H9 (cell line): ENCODE measurements around the gene TMEM171. TPM values are rescaled to one million over a fixed set of nuclear protein-coding genes. Genes with fewer than 3 reads are reported as not detected.

Experiments
- DNase-seq: peaks from one replicate; pipeline ENCODE4 v3.0.0-alpha.2; 2017
- H2AFZ ChIP-seq: one replicate; pipeline ENCODE4 v1.6.1; 2013; ENCODE audit warnings: mild to moderate bottlenecking, low read length, control low read depth, moderate library complexity
- H2AK5ac ChIP-seq: 2 replicates; pipeline ENCODE4 v1.6.1; 2013; ENCODE audit warnings: low read length, control low read depth, mixed read lengths; ENCODE audit not compliant: insufficient read length
- H2BK120ac ChIP-seq: one replicate; pipeline ENCODE4 v1.6.1; 2013; ENCODE audit warnings: low read depth, mild to moderate bottlenecking, low read length, control low read depth, inconsistent platforms; ENCODE audit not compliant: poor library complexity, severe bottlenecking
- H2BK12ac ChIP-seq: 2 replicates; pipeline ENCODE4 v1.6.1; 2013; ENCODE audit warnings: low read length, control low read depth, mixed read lengths, low read depth; ENCODE audit not compliant: insufficient read length
- H2BK15ac ChIP-seq: 2 replicates; pipeline ENCODE4 v1.6.1; 2013; ENCODE audit warnings: low read depth, low read length, control low read depth
- H2BK20ac ChIP-seq: one replicate; pipeline ENCODE4 v1.6.1; 2013; ENCODE audit warnings: low read depth, mild to moderate bottlenecking, low read length, control low read depth, inconsistent platforms; ENCODE audit not compliant: poor library complexity, severe bottlenecking
- H2BK5ac ChIP-seq: 2 replicates; pipeline ENCODE4 v1.6.1; 2013; ENCODE audit warnings: low read length, control low read depth, mixed read lengths; ENCODE audit not compliant: insufficient read length
- H3K14ac ChIP-seq: 2 replicates; pipeline ENCODE4 v1.6.1; 2013; ENCODE audit warnings: low read length, control low read depth; ENCODE audit not compliant: insufficient read depth
- H3K18ac ChIP-seq: 2 replicates; pipeline ENCODE4 v1.6.1; 2013; ENCODE audit warnings: low read depth, mild to moderate bottlenecking, mixed read lengths, low read length, control low read depth; ENCODE audit not compliant: insufficient read length
- H3K23ac ChIP-seq: 2 replicates; pipeline ENCODE4 v1.6.1; 2013; ENCODE audit warnings: low read length, control low read depth, mixed read lengths, low read depth; ENCODE audit not compliant: insufficient read length
- H3K23me2 ChIP-seq: 2 replicates; pipeline ENCODE4 v1.6.1; 2013; ENCODE audit warnings: low read depth, mild to moderate bottlenecking, mixed read lengths, low read length, control low read depth; ENCODE audit not compliant: insufficient read length, poor library complexity, severe bottlenecking
- H3K27ac ChIP-seq: 2 replicates; pipeline ENCODE4 v1.5.1; 2013; ENCODE audit warnings: low read length, control low read depth, mixed read lengths, low read depth; ENCODE audit not compliant: insufficient read length
- H3K27me3 ChIP-seq: 2 replicates; pipeline ENCODE4 v1.6.1; 2013; ENCODE audit warnings: low read length, control low read depth, inconsistent platforms; ENCODE audit not compliant: insufficient read depth
- H3K4ac ChIP-seq: 2 replicates; pipeline ENCODE4 v1.6.1; 2013; ENCODE audit warnings: low read depth, mild to moderate bottlenecking, control low read depth, inconsistent platforms, low read length, moderate library complexity
- H3K4me1 ChIP-seq: 2 replicates; pipeline ENCODE4 v1.6.1; 2013; ENCODE audit warnings: low read length, control low read depth, inconsistent platforms; ENCODE audit not compliant: insufficient read depth
- H3K4me2 ChIP-seq: 2 replicates; pipeline ENCODE4 v1.6.1; 2013; ENCODE audit warnings: low read length, control low read depth, mixed read lengths; ENCODE audit not compliant: insufficient read length, insufficient read depth
- H3K56ac ChIP-seq: 2 replicates; pipeline ENCODE4 v1.6.1; 2013; ENCODE audit warnings: low read depth, mild to moderate bottlenecking, mixed read lengths, low read length, control low read depth; ENCODE audit not compliant: insufficient read length
- H3K79me1 ChIP-seq: 2 replicates; pipeline ENCODE4 v1.6.1; 2013; ENCODE audit warnings: low read depth, mild to moderate bottlenecking, moderate library complexity, low read length, control low read depth, inconsistent platforms; ENCODE audit not compliant: insufficient read depth, poor library complexity, severe bottlenecking
- H3K79me2 ChIP-seq: 2 replicates; pipeline ENCODE4 v1.6.1; 2013; ENCODE audit warnings: low read length, control low read depth, inconsistent platforms; ENCODE audit not compliant: insufficient read depth
- H3K9ac ChIP-seq: 2 replicates; pipeline ENCODE4 v1.6.1; 2013; ENCODE audit warnings: low read length, control low read depth, mixed read lengths; ENCODE audit not compliant: insufficient read length; ENCODE audit errors: extremely low read depth
- H3K9me3 ChIP-seq: one replicate; pipeline ENCODE4 v1.6.1; 2013; ENCODE audit warnings: low read depth, low read length, inconsistent platforms; ENCODE audit not compliant: control insufficient read depth
- H3T11ph ChIP-seq: one replicate; pipeline ENCODE4 v1.6.1; 2013; ENCODE audit warnings: mild to moderate bottlenecking, low read length, control low read depth, inconsistent platforms
- H4K20me1 ChIP-seq: one replicate; pipeline ENCODE4 v1.6.1; 2013; ENCODE audit not compliant: control insufficient read depth, insufficient read length, insufficient read depth
- H4K5ac ChIP-seq: 2 replicates; pipeline ENCODE4 v1.6.1; 2013; ENCODE audit warnings: low read depth, mild to moderate bottlenecking, mixed read lengths, low read length, control low read depth; ENCODE audit not compliant: insufficient read length
- H4K8ac ChIP-seq: replicated peaks from 2 replicates; pipeline ENCODE4 v1.6.1; 2013; ENCODE audit warnings: low read length, control low read depth, mixed read lengths, low read depth; ENCODE audit not compliant: insufficient read length
- H4K91ac ChIP-seq: 2 replicates; pipeline ENCODE4 v1.6.1; 2013; ENCODE audit warnings: low read depth, mild to moderate bottlenecking, moderate library complexity, mixed read lengths, low read length, control low read depth; ENCODE audit not compliant: insufficient read length
- H3K27ac Mint-ChIP-seq, 3 experiments: 2 replicates in 2 of 3; 3 replicates in 1 of 3; pipeline ENCODE4 v1.8.0; 2020 to 2021; ENCODE audit warnings: mixed read lengths in 3 of 3, mild to moderate bottlenecking in 1 of 3, moderate library complexity in 1 of 3
- H3K27me3 Mint-ChIP-seq: 2 replicates; pipeline ENCODE4 v1.8.0; 2021; ENCODE audit warnings: low read depth, mild to moderate bottlenecking, moderate library complexity, mixed read lengths
- H3K36me3 Mint-ChIP-seq, 3 experiments: 2 replicates in 2 of 3; 3 replicates in 1 of 3; pipeline ENCODE4 v1.8.0; 2020 to 2021; ENCODE audit warnings: low read depth in 3 of 3, mixed read lengths in 3 of 3; ENCODE audit not compliant: insufficient read depth in 1 of 3
- H3K4me1 Mint-ChIP-seq, 2 experiments: 2 replicates each; pipeline ENCODE4 v1.8.0; 2020; ENCODE audit warnings: mixed read lengths in 2 of 2
- H3K4me3 Mint-ChIP-seq, 2 experiments: 2 replicates in 1 of 2; 3 replicates in 1 of 2; pipeline ENCODE4 v1.8.0; 2020 to 2021; ENCODE audit warnings: mild to moderate bottlenecking in 2 of 2, mixed read lengths in 2 of 2, moderate library complexity in 1 of 2
- H3K9me3 Mint-ChIP-seq, 2 experiments: 2 replicates in 1 of 2; 3 replicates in 1 of 2; pipeline ENCODE4 v1.8.0; 2020; ENCODE audit warnings: mild to moderate bottlenecking in 2 of 2, mixed read lengths in 2 of 2, moderate library complexity in 1 of 2
- whole genome bisulfite sequencing: extraction: QIAGEN DNeasy Blood & Tissue Kit; methylation state at CpG from one replicate; pipeline ENCODE4 v1.1.7; 2013; ENCODE audit warnings: missing lambda C conversion rate, low lambda C conversion rate, mixed read lengths; ENCODE audit not compliant: insufficient read length; ENCODE audit errors: extremely low coverage; 5-methylcytosine and 5-hydroxymethylcytosine counted together
- total RNA-seq: library from RNA; stranded (reverse); gene quantifications from 2 replicates; pipeline ENCODE4 v1.2.1, GENCODE V29; 2021
- TF ChIP-seq, protein P1 (sequence below): fragments of 200-600 bp; sonication (generic); conservative IDR thresholded peaks from 3 replicates; pipeline ENCODE4 v1.8.0; 2021; ENCODE audit warnings: antibody characterized with exemption, mild to moderate bottlenecking

Gene TMEM171
- total RNA-seq, 1 experiment from 2014 or later, result 0.42 TPM

GRCh38 chr5:73095564-73096238 is 24.7 kb upstream of the TMEM171 start:
- no peak overlapping the region for H2AFZ ChIP-seq
- no peak overlapping the region for H3K18ac ChIP-seq
- no peak overlapping the region for H4K91ac ChIP-seq
- no peaks in the 10 kb centered on the region for H3K4me1 ChIP-seq
- no peak overlapping the region for H3K27ac Mint-ChIP-seq
- H3K79me1 ChIP-seq, result no peaks in the 10 kb centered on the region
- H2BK5ac ChIP-seq, result no peak overlapping the region
- no peak overlapping the region for H3K14ac ChIP-seq
- no peaks in the 10 kb centered on the region for H4K20me1 ChIP-seq
- no peak overlapping the region for H3T11ph ChIP-seq
- H3K4me3 Mint-ChIP-seq, result no peak overlapping the region
- H2BK20ac ChIP-seq, result no peak overlapping the region
- DNase-seq, result no peak
- H3K27ac ChIP-seq, result no peak overlapping the region
- H2BK15ac ChIP-seq, result no peak overlapping the region
- TF ChIP-seq, protein P1, sequence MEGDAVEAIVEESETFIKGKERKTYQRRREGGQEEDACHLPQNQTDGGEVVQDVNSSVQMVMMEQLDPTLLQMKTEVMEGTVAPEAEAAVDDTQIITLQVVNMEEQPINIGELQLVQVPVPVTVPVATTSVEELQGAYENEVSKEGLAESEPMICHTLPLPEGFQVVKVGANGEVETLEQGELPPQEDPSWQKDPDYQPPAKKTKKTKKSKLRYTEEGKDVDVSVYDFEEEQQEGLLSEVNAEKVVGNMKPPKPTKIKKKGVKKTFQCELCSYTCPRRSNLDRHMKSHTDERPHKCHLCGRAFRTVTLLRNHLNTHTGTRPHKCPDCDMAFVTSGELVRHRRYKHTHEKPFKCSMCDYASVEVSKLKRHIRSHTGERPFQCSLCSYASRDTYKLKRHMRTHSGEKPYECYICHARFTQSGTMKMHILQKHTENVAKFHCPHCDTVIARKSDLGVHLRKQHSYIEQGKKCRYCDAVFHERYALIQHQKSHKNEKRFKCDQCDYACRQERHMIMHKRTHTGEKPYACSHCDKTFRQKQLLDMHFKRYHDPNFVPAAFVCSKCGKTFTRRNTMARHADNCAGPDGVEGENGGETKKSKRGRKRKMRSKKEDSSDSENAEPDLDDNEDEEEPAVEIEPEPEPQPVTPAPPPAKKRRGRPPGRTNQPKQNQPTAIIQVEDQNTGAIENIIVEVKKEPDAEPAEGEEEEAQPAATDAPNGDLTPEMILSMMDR, result no peak
- H3K23me2 ChIP-seq, result no peaks in the 10 kb centered on the region
- no peaks in the 10 kb centered on the region for H3K9me3 ChIP-seq
- H3K27me3 ChIP-seq, result no peaks in the 10 kb centered on the region
- no peak overlapping the region for H3K23ac ChIP-seq
- no peak overlapping the region for H4K8ac ChIP-seq
- no peak overlapping the region for H3K56ac ChIP-seq
- no peak overlapping the region for H2AK5ac ChIP-seq
- H3K9ac ChIP-seq, result no peak overlapping the region
- no peaks in the 10 kb centered on the region for H3K4me1 Mint-ChIP-seq
- no peaks in the 10 kb centered on the region for H3K27me3 Mint-ChIP-seq
- peaks cover 15% of the 10 kb centered on the region in 2 experiments for H3K9me3 Mint-ChIP-seq
- H3K36me3 Mint-ChIP-seq, result peaks cover 0 to 10% (median 0%) of the 10 kb centered on the region in 3 experiments; a peak in 2 of 7 replicates
- no peak overlapping the region for H4K5ac ChIP-seq
- no peak overlapping the region for H2BK120ac ChIP-seq
- no peak overlapping the region for H3K4ac ChIP-seq
- WGBS, result no CpG with 5 or more reads among the region's 6 CpGs
- no peaks in the 10 kb centered on the region for H3K79me2 ChIP-seq
- no peak overlapping the region for H3K4me2 ChIP-seq
- no peak overlapping the region for H2BK12ac ChIP-seq
